A549 (cell line): ENCODE results near the gene MT3.

ENCODE experiments used
- CEBPB ChIP-seq, 2 experiments: fragments of >200 bp in 1 of 2; sonication (Bioruptor Twin) in 1 of 2; formaldehyde crosslinking in 1 of 2; IDR thresholded peaks; 2 replicates each; pipeline ENCODE4 v1.6.1; 2012 to 2016
- EP300 ChIP-seq, 2 experiments: fragments of >200 bp; sonication (Bioruptor Twin); formaldehyde crosslinking; IDR thresholded peaks; 2 replicates in 1 of 2; 3 replicates in 1 of 2; pipeline ENCODE4 v1.6.1; 2016 to 2017
- HDAC2 ChIP-seq: fragments of 200-600 bp; sonication (generic); IDR thresholded peaks from 2 replicates; pipeline ENCODE4 v1.6.1; 2016
- HMGXB4 ChIP-seq: fragments of 250-450 bp; sonication (Bioruptor Pico); IDR thresholded peaks from 2 replicates; pipeline ENCODE4 v1.5.0; 2021; ENCODE audit warnings: mild to moderate bottlenecking, moderate library complexity, borderline replicate concordance
- KDM1A ChIP-seq: fragments of 200-600 bp; sonication (generic); IDR thresholded peaks from 2 replicates; pipeline ENCODE4 v1.6.1; 2016; ENCODE audit warnings: low read depth, mild to moderate bottlenecking
- POLR2A ChIP-seq: IDR thresholded peaks from 2 replicates; pipeline ENCODE4 v1.6.1; 2012; ENCODE audit warnings: mild to moderate bottlenecking, low read length
- TF ChIP-seq, protein P1 (sequence below): fragments of >200 bp; sonication (Bioruptor Twin); formaldehyde crosslinking; IDR thresholded peaks from 3 replicates; pipeline ENCODE4 v1.5.1; 2016
- TF ChIP-seq, protein P2 (sequence below): IDR thresholded peaks from 2 replicates; pipeline ENCODE4 v1.6.1; 2012

DNA sequence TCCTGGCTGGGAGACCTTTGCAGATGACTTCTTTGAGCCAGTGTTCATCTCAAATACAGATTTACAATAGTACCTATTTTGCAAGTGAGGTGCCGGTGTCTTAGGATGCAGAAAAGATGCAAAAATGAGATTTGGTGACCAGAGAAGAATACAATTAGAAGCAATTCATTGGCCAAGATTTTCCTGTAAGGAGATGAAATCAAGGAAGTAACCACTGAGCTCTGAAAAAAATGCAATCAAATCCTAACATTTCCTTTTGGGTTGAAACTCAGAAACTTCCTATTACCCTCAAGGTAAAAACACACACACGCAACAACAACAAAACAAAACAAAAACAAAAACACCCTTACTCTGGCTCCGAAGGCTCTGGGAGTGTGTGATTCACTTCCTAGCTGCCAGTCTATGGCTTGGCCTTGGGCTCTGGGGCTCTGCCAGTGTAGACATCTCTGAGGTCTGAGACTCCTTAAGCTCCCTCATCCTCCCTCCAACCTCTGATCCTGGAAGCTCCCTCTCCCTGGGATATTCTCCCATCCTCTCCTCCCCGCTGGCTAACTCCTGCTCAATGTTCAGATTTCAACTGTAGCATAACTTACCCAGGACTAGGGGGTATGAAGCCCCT, 41.3 kb upstream of the MT3 start:
- TF ChIP-seq HMGXB4 (CRISPR knock-in tag) (no peak), POLR2A (no peak), KDM1A (no peak), CEBPB (IDR thresholded peaks at IDR 0.05) (no peak), HDAC2 (no peak), EP300 (IDR thresholded peaks at IDR 0.05) (no peak)
- TF ChIP-seq, protein P1, sequence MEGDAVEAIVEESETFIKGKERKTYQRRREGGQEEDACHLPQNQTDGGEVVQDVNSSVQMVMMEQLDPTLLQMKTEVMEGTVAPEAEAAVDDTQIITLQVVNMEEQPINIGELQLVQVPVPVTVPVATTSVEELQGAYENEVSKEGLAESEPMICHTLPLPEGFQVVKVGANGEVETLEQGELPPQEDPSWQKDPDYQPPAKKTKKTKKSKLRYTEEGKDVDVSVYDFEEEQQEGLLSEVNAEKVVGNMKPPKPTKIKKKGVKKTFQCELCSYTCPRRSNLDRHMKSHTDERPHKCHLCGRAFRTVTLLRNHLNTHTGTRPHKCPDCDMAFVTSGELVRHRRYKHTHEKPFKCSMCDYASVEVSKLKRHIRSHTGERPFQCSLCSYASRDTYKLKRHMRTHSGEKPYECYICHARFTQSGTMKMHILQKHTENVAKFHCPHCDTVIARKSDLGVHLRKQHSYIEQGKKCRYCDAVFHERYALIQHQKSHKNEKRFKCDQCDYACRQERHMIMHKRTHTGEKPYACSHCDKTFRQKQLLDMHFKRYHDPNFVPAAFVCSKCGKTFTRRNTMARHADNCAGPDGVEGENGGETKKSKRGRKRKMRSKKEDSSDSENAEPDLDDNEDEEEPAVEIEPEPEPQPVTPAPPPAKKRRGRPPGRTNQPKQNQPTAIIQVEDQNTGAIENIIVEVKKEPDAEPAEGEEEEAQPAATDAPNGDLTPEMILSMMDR = no peak
- TF ChIP-seq, protein P2, sequence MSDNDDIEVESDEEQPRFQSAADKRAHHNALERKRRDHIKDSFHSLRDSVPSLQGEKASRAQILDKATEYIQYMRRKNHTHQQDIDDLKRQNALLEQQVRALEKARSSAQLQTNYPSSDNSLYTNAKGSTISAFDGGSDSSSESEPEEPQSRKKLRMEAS = no peak
